Measurements from ENCODE around the gene ITPR1. TPM values are rescaled to one million over a fixed set of nuclear protein-coding genes. Genes with fewer than 3 reads are reported as not detected.
A peak's percentile ranks its signal among the peaks of the same experiment; 100 is the strongest.

ITPR1 gene
- total and polyA plus RNA-seq, 10 of the 15 experiments (the other 5 are each of a cell fraction or from before 2014, with no cell fraction given) = 12.2 to 239 (median 28.4) TPM

- peaks cover 69% of the 10 kb centered on the region for H3K4me1 ChIP-seq (ENCODE audit: control insufficient read depth, insufficient read depth, low read length)
- ATAC-seq (peak; percentile 22), DNase-seq (ENCODE audit: low read depth, low spot score) (no peak), FAIRE-seq (no peak)
- WGBS (ENCODE audit: insufficient coverage, insufficient replicate concordance, low lambda C conversion rate, missing lambda C conversion rate) = 23% methylated on average over 7 of the region's 7 CpGs
- BruUV-seq (replicated peaks) = no TSS peak
- SMC1A ChIA-PET (ENCODE audit: uncharacterized antibody, unreplicated experiment) = interaction anchor here (0.6 to 23.7 kb wide), 20 partner anchors 8 to 304 kb away, joined by 3 to 618 read pairs (median 10); partner anchors contain the start of gene BHLHE40
- peaks cover 3 to 9% of the 10 kb centered on the region in 2 experiments; a peak in 3 of 4 replicates for H3K36me3 ChIP-seq (ENCODE audit: control insufficient read depth in 2 of 2, insufficient read depth in 2 of 2, low read length in 1 of 2)
- H3K79me2 ChIP-seq (ENCODE audit: control insufficient read depth, insufficient read depth, low read length) = peaks cover 30% of the 10 kb centered on the region
- POLR2A ChIA-PET = interaction anchor here (0.6 to 15.2 kb wide), 19 partner anchors 8 to 690 kb away, joined by 3 to 414 read pairs (median 7); partner anchors contain the start of gene BHLHE40
- H3K4me3 ChIP-seq = peak overlapping the region; percentile 65
- peak overlapping the region; percentile 95 for H3K27ac ChIP-seq (ENCODE audit: control insufficient read depth, insufficient read depth)
- CTCF ChIA-PET = interaction anchor here (0.8 to 10.0 kb wide), 11 partner anchors 22 to 306 kb away, joined by 3 to 95 read pairs (median 5); no protein-coding TSS in a partner anchor
- H4K20me1 ChIP-seq (ENCODE audit: control insufficient read depth, insufficient read depth) = no peaks in the 10 kb centered on the region
- H2AFZ ChIP-seq (ENCODE audit: control insufficient read depth, low read depth, low read length) = no peak overlapping the region
- intact Hi-C loops (cut with micrococcal nuclease; ENCODE audit: unreplicated experiment) = loop anchor here (1.0 to 5.0 kb wide), 2 partner anchors 146 to 227 kb away; no protein-coding TSS in a partner anchor
- H3K4me2 ChIP-seq (ENCODE audit: control insufficient read depth, insufficient read depth) = peak overlapping the region; percentile 72
- H3K9me3 ChIP-seq (replicated peaks; ENCODE audit: control insufficient read depth, insufficient read depth, low read length) = peaks cover 4% of the 10 kb centered on the region; the same call in 2 of the 3 replicates
- RAD21 ChIA-PET (ENCODE audit: unreplicated experiment) = interaction anchor here (0.6 to 22.6 kb wide), 24 partner anchors 7 to 1125 kb away, joined by 3 to 377 read pairs (median 5); partner anchors contain the start of gene BHLHE40
- in situ Hi-C loops (cut with MboI) = loop anchor here (5.0 kb wide), 1 partner anchor 231 kb away; no protein-coding TSS in a partner anchor
- H3K27me3 ChIP-seq (replicated peaks in 1 of 2; ENCODE audit: control insufficient read depth in 2 of 2, insufficient read depth in 2 of 2, low read length in 1 of 2) = no peaks in the 10 kb centered on the region
- H3K9ac ChIP-seq (ENCODE audit: control insufficient read depth, insufficient read depth, low read length) = peak overlapping the region; percentile 83
- peak; percentile 51; the same call in 1 of the 2 replicates for TF ChIP-seq RUNX3 (IDR thresholded peaks at IDR 0.05; ENCODE audit: low read length)
- no peak for TF ChIP-seq CEBPZ (IDR thresholded peaks at IDR 0.05; ENCODE audit: low read depth, low read length)
- no peak for TF ChIP-seq PBX3 (IDR thresholded peaks at IDR 0.05; ENCODE audit: insufficient replicate concordance, low read depth, low read length)
- TF ChIP-seq EGR1 (IDR thresholded peaks at IDR 0.05; ENCODE audit: borderline replicate concordance in 1 of 2, low read depth in 2 of 2, low read length in 2 of 2) = no peak
- TF ChIP-seq WRNIP1 (IDR thresholded peaks at IDR 0.05; ENCODE audit: borderline replicate concordance, low read depth, low read length) = no peak; the same call in 1 of the 2 replicates
- TF ChIP-seq RELA (IDR thresholded peaks at IDR 0.05; ENCODE audit: borderline replicate concordance, partially characterized antibody) = no peak
- no peak for TF ChIP-seq RELB (IDR thresholded peaks at IDR 0.05; ENCODE audit: low read depth)
- no peak for TF ChIP-seq POU2F2 (IDR thresholded peaks at IDR 0.05; ENCODE audit: borderline replicate concordance, low read depth, low read length)
- TF ChIP-seq E4F1 (IDR thresholded peaks at IDR 0.05; ENCODE audit: borderline replicate concordance, partially characterized antibody) = no peak
- TF ChIP-seq KLF5 (IDR thresholded peaks at IDR 0.05; ENCODE audit: partially characterized antibody) = no peak
- TF ChIP-seq EP300 (IDR thresholded peaks at IDR 0.05; ENCODE audit: borderline replicate concordance in 1 of 2, control insufficient read depth in 1 of 2, low read depth in 2 of 2, low read length in 2 of 2) = peak; percentile 17 to 62; a peak in 2 of 4 replicates
Measured at GRCh38 chr3:4751029-4751501, 257.9 kb downstream of the ITPR1 start.

All from GM12878 (cell line).